Measurements from ENCODE around the gene SPRY4.

- no peak for TF ChIP-seq CTCF (conservative IDR thresholded peaks at IDR 0.05; ENCODE audit: low read depth, low read length)
- no peak for TF ChIP-seq EZH2 (IDR thresholded peaks at IDR 0.05; ENCODE audit: borderline replicate concordance, low read depth, low read length, poor library complexity, severe bottlenecking)
Observed at GRCh38 chr5:142322747-142323479, 1.9 kb downstream of the SPRY4 start.
